Body of pancreas (tissue), 4 donors: ENCODE results near the gene AP3B1. TPM values are rescaled to one million over a fixed set of nuclear protein-coding genes. Genes with fewer than 3 reads are reported as not detected.

Experiments used
- ATAC-seq: fragments of 150-250 bp; one replicate; pipeline ENCODE4 v1.9.1; 2016
- DNase-seq, 4 donors: peaks; one replicate each; pipeline ENCODE4 v3.0.0-alpha.2; 2019
- H3K27ac ChIP-seq, 4 donors: fragments of 200-600 bp; sonication (generic); 1 replicate in 3 of 4; 2 replicates in 1 of 4; pipeline versions ENCODE4 v1.5.1 to v1.6.1; 2016 to 2019; ENCODE audit warnings: mild to moderate bottlenecking in 1 of 4, mixed read lengths in 1 of 4, moderate library complexity in 1 of 4
- H3K27me3 ChIP-seq, 2 donors: fragments of 200-600 bp; sonication (generic); one replicate each; pipeline ENCODE4 v1.6.0; 2016; ENCODE audit warnings: mild to moderate bottlenecking in 1 of 2
- H3K36me3 ChIP-seq, 2 donors: fragments of 200-600 bp; sonication (generic); replicated peaks in 1 of 2; 2 replicates each; pipeline ENCODE4 v1.5.1; 2016; ENCODE audit warnings: low read depth in 2 of 2; ENCODE audit not compliant: insufficient read depth in 1 of 2
- H3K4me1 ChIP-seq: fragments of 200-600 bp; sonication (generic); one replicate; pipeline ENCODE4 v1.6.0; 2016
- H3K4me3 ChIP-seq, 2 donors: fragments of 200-600 bp; sonication (generic); 1 replicate in 1 of 2; 2 replicates in 1 of 2; pipeline ENCODE4 v1.5.1; 2016 to 2019
- H3K9me3 ChIP-seq, 3 donors: fragments of 200-600 bp; sonication (generic); 1 replicate in 2 of 3; 2 replicates in 1 of 3; pipeline ENCODE4 v1.5.1; 2016
- POLR2A ChIP-seq, 3 donors: fragments of 450-650 bp; IDR thresholded peaks; one replicate each; pipeline ENCODE4 v1.6.1; 2016; ENCODE audit warnings: antibody characterized with exemption in 3 of 3, mild to moderate bottlenecking in 2 of 3
- WGBS, 2 donors: methylation state at CpG; one replicate each; pipeline ENCODE4 v1.1.5; 2017; 5-methylcytosine and 5-hydroxymethylcytosine counted together
- intact Hi-C: fragments of 100-400 bp; cut with DNase I; formaldehyde crosslinking; loops from one replicate; pipeline ENCODE4 v1.15.1; 2023
- total RNA-seq, 2 donors: library from RNA; depleted of rRNA; stranded (reverse); fragments of >200 nt; gene quantifications; one replicate each; pipeline ENCODE4 v1.1.0, GENCODE V29; 2016
- TF ChIP-seq, protein P1 (sequence below), 7 experiments: fragments of 450-650 bp in 4 of 7; fragments of 200-600 bp in 3 of 7; sonication (generic) in 3 of 7; IDR thresholded peaks; one replicate each; pipeline ENCODE4 v1.5.1; 2016 to 2019; ENCODE audit warnings: antibody characterized with exemption in 7 of 7

AP3B1 gene
- total RNA-seq, 2 donors from 2014 or later = 23.6 to 32.3 TPM

DNA sequence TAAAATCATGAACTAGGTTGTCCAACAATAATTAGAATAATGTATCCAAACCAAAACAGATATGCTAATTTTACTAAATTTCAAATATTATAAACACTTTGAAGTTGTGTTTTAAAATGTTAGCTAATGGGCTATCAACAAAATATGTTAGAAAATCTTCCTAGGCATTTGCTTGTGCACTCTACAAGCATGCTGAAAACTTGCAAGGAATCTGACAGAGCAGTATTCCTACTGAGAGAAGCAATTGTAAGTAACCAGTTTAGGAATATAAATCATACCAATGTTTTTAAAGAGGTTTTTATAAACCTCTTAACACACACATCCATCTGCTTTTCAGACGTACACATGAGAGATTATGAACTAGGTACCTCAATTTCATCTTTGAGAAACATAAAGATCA is 289.9 kb downstream of the AP3B1 start:
- TF ChIP-seq POLR2A (IDR thresholded peaks at IDR 0.05) = no peak
- TF ChIP-seq, protein P1, sequence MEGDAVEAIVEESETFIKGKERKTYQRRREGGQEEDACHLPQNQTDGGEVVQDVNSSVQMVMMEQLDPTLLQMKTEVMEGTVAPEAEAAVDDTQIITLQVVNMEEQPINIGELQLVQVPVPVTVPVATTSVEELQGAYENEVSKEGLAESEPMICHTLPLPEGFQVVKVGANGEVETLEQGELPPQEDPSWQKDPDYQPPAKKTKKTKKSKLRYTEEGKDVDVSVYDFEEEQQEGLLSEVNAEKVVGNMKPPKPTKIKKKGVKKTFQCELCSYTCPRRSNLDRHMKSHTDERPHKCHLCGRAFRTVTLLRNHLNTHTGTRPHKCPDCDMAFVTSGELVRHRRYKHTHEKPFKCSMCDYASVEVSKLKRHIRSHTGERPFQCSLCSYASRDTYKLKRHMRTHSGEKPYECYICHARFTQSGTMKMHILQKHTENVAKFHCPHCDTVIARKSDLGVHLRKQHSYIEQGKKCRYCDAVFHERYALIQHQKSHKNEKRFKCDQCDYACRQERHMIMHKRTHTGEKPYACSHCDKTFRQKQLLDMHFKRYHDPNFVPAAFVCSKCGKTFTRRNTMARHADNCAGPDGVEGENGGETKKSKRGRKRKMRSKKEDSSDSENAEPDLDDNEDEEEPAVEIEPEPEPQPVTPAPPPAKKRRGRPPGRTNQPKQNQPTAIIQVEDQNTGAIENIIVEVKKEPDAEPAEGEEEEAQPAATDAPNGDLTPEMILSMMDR (IDR thresholded peaks at IDR 0.05) = no peak
- no peak for DNase-seq
- intact Hi-C loops = no loop called here
- Histone ChIP-seq H3K27me3 (no peaks in the 10 kb centered on the region), H3K9me3 (no peaks in the 10 kb centered on the region), H3K4me1 (peaks cover 14% of the 10 kb centered on the region), H3K4me3 (no peak overlapping the region), H3K36me3 (no peaks in the 10 kb centered on the region), H3K27ac (peak overlapping the region in 1 of 4 donors; percentile 28)
- 66 to 72% methylated on average over 1 of the region's 1 CpG for WGBS, 2 donors
- ATAC-seq = no peak

DNA sequence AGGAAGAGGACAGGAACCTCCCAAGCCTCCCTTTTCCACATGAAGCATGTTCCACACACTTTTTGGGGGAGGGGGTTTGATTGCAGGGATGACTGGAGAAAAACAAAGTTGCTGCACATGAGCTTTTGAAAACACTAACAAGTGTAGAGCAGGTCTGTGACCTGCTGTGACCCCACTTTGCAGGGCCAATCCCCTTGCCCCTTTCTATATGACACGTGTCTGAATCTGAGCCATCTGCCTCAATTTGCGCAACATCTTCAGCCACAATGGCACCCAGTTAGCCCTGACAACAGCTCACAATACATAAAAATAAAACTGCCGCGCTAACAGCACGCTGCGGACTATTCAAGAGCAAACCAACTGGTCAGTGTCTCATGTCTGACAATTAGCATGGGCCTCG is 290.6 kb downstream of the AP3B1 start:
- 96 to 97% methylated on average over 7 of the region's 7 CpGs for WGBS, 2 donors
- Histone ChIP-seq H3K27me3 (no peaks in the 10 kb centered on the region), H3K27ac (no peak overlapping the region), H3K36me3 (no peaks in the 10 kb centered on the region), H3K4me3 (no peak overlapping the region), H3K4me1 (peaks cover 14% of the 10 kb centered on the region), H3K9me3 (no peaks in the 10 kb centered on the region)
- intact Hi-C loops = no loop called here
- TF ChIP-seq, protein P1 (IDR thresholded peaks at IDR 0.05) = no peak
- no peak for TF ChIP-seq POLR2A (IDR thresholded peaks at IDR 0.05)
- ATAC-seq (no peak), DNase-seq (no peak)

DNA sequence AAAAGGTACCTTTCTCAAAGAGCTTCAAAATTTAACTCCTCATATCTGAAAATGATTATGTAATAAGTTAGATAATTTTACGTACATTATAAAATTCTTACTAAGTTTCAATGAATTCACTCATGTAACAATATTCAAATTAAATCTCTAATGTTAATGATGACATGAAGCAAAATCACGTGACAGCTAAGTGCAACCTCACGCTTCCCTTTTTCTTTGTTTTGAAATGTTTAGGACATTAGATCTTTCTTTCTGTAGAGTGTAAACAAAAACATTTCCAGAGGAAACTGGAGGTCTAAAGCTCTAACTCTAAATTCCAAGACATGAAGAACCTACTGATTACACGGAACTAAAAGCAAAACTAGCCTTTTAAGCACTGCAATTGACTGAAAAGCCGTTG is 291.0 kb downstream of the AP3B1 start:
- 81 to 88% methylated on average over 5 of the region's 5 CpGs for WGBS, 2 donors
- TF ChIP-seq POLR2A (IDR thresholded peaks at IDR 0.05) = no peak
- TF ChIP-seq, protein P1 (IDR thresholded peaks at IDR 0.05) = no peak
- no peaks in the 10 kb centered on the region for H3K9me3 ChIP-seq
- no peaks in the 10 kb centered on the region for H3K27me3 ChIP-seq
- H3K4me1 ChIP-seq = peaks cover 14% of the 10 kb centered on the region
- DNase-seq (no peak), ATAC-seq (no peak)
- H3K27ac ChIP-seq = no peak overlapping the region
- H3K4me3 ChIP-seq = no peak overlapping the region
- no peaks in the 10 kb centered on the region for H3K36me3 ChIP-seq
- intact Hi-C loops = no loop called here

DNA sequence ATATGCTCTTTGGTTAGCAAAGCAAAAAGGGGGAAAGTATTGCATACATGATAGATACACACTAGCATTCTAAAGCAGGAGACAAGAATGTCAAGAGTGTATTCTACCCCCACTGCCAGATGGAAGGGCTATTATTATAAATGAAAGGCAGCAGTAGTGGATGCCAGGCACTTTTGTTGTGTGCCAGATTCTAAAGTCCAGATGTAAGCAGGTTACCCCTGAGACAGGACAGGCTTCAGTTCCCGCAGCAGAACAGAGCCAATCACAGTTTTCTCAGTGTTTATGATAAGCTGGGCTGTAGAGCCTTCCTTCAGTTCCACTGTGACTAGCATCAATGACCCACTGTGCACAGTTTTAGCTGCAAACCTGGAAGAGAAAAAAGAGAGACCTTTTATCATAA is 291.8 kb downstream of the AP3B1 start:
- no peak for DNase-seq
- Histone ChIP-seq H3K36me3 (no peaks in the 10 kb centered on the region), H3K9me3 (no peaks in the 10 kb centered on the region), H3K27ac (no peak overlapping the region), H3K4me1 (peaks cover 14% of the 10 kb centered on the region), H3K4me3 (no peak overlapping the region), H3K27me3 (no peaks in the 10 kb centered on the region)
- WGBS, 2 donors = 40 to 78% methylated on average over 1 of the region's 1 CpG
- intact Hi-C loops = no loop called here
- ATAC-seq = no peak
- TF ChIP-seq, protein P1 (IDR thresholded peaks at IDR 0.05) = no peak
- no peak for TF ChIP-seq POLR2A (IDR thresholded peaks at IDR 0.05)

DNA sequence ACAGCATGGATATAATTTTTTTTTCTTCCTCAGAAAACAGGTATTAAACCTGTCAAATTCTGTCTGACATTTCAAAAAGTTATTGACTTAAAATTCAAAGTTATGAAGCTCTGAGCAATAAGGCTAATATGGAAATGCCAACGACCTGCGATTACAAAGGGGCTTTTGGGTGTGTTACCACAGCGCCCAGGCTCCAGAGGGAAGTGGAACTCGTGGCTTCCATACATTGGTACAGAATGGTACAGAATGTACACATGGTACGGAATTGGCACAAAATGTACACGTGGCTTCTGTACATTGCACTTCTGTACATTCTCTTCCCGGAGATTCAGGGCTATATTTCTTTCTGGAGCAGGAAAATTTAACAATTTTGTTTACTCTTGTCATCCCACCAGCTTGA is 293.3 kb downstream of the AP3B1 start:
- H3K4me1 ChIP-seq = peaks cover 14% of the 10 kb centered on the region
- 90 to 94% methylated on average over 7 of the region's 7 CpGs for WGBS, 2 donors
- H3K27ac ChIP-seq = no peak overlapping the region
- H3K27me3 ChIP-seq = no peaks in the 10 kb centered on the region
- H3K36me3 ChIP-seq = no peaks in the 10 kb centered on the region
- no peak overlapping the region for H3K4me3 ChIP-seq
- H3K9me3 ChIP-seq = no peaks in the 10 kb centered on the region
- ATAC-seq = no peak
- TF ChIP-seq, protein P1 (IDR thresholded peaks at IDR 0.05) = no peak
- TF ChIP-seq POLR2A (IDR thresholded peaks at IDR 0.05) = no peak
- intact Hi-C loops = no loop called here
- no peak for DNase-seq
